PC-9 (cell line): Measurements from ENCODE around the gene COL18A1. TPM values are rescaled to one million over a fixed set of nuclear protein-coding genes. Genes with fewer than 3 reads are reported as not detected.

Source experiments
- BruUV-seq: library from RNA; stranded (reverse); fragments of 400-500 nt; replicated peaks from 2 replicates; lab custom pipeline; 2021; lab: Mats Ljungman, UMichigan
- CTCF ChIA-PET: fragments of 300-600 bp; sonication (Branson Sonifier 250); formaldehyde crosslinking; loops from one replicate; lab custom pipeline; 2022; ENCODE audit warnings: antibody characterized with exemption; lab: Charles Lee
- POLR2A ChIA-PET: fragments of 300-600 bp; sonication (Branson Sonifier 250); formaldehyde crosslinking; loops from one replicate; lab custom pipeline; 2022; ENCODE audit warnings: antibody characterized with exemption; ENCODE audit not compliant: unreplicated experiment; lab: Charles Lee
- DNase-seq, 2 experiments: peaks; one replicate each; pipeline versions ENCODE4 v3.0.0 to v3.0.0-alpha.2; 2015 to 2022; ENCODE audit warnings: mixed read lengths in 1 of 2
- H2AFZ ChIP-seq: fragments of 200-600 bp; sonication (generic); 2 replicates; pipeline ENCODE4 v1.8.1; 2017; ENCODE audit warnings: antibody characterized with exemption
- H3F3A ChIP-seq: fragments of 200-600 bp; sonication (generic); 2 replicates; pipeline ENCODE4 v1.8.1; 2017; ENCODE audit warnings: antibody characterized with exemption, mild to moderate bottlenecking, low read depth; ENCODE audit not compliant: insufficient read depth
- H3K27ac ChIP-seq: fragments of 200-600 bp; sonication (generic); 2 replicates; pipeline ENCODE4 v1.6.1; 2016; ENCODE audit warnings: mixed run types
- H3K27me3 ChIP-seq: fragments of 200-600 bp; sonication (generic); 2 replicates; pipeline ENCODE4 v1.6.1; 2016; ENCODE audit warnings: low read depth, mixed run types; ENCODE audit not compliant: insufficient read depth
- H3K36me3 ChIP-seq: fragments of 200-600 bp; sonication (generic); 2 replicates; pipeline ENCODE4 v1.6.1; 2016; ENCODE audit warnings: low read depth, mixed run types
- H3K4me1 ChIP-seq: fragments of 200-600 bp; sonication (generic); replicated peaks from 2 replicates; pipeline ENCODE4 v1.6.1; 2016; ENCODE audit warnings: mixed run types; ENCODE audit not compliant: insufficient read depth
- H3K4me2 ChIP-seq: fragments of 200-600 bp; sonication (generic); 2 replicates; pipeline ENCODE4 v1.6.1; 2017; ENCODE audit warnings: mixed run types
- H3K4me3 ChIP-seq: fragments of 200-600 bp; sonication (generic); 2 replicates; pipeline ENCODE4 v1.6.1; 2016; ENCODE audit warnings: mixed run types
- H3K79me2 ChIP-seq: fragments of 200-600 bp; sonication (generic); 2 replicates; pipeline ENCODE4 v1.6.1; 2017; ENCODE audit warnings: low read depth, mixed run types
- H3K9me2 ChIP-seq: fragments of 200-600 bp; sonication (generic); 2 replicates; pipeline ENCODE4 v1.8.1; 2017; ENCODE audit warnings: mild to moderate bottlenecking; ENCODE audit not compliant: insufficient read depth
- H3K9me3 ChIP-seq: fragments of 200-600 bp; sonication (generic); 2 replicates; pipeline ENCODE4 v1.8.1; 2016; ENCODE audit warnings: low read depth; ENCODE audit not compliant: insufficient read depth
- H4K20me1 ChIP-seq: fragments of 200-600 bp; sonication (generic); 2 replicates; pipeline ENCODE4 v1.8.1; 2017; ENCODE audit not compliant: insufficient read depth
- CTCF ChIP-seq: fragments of 200-600 bp; sonication (generic); conservative IDR thresholded peaks from 2 replicates; pipeline ENCODE4 v1.6.1; 2017; ENCODE audit warnings: mixed run types, antibody characterized with exemption, mild to moderate bottlenecking, moderate library complexity
- EZH2 ChIP-seq: fragments of 200-600 bp; sonication (generic); IDR thresholded peaks from 2 replicates; pipeline ENCODE4 v1.8.0; 2017; ENCODE audit warnings: antibody characterized with exemption, low read depth
- intact Hi-C: fragments of 100-400 bp; cut with micrococcal nuclease; formaldehyde crosslinking; loops from one replicate; pipeline ENCODE4 v1.10.0; 2022; ENCODE audit not compliant: unreplicated experiment
- total RNA-seq: library from RNA; stranded (reverse); gene quantifications from 2 replicates; pipeline ENCODE4 v1.2.3, GENCODE V29; 2021

Gene COL18A1
- total RNA-seq, 1 experiment from 2014 or later = 82.4 TPM

GRCh38 chr21:45407629-45408247 lies 2.8 kb downstream of the COL18A1 start:
- H3K4me2 ChIP-seq = peak overlapping the region; percentile 62
- CTCF ChIA-PET = no interaction called here

GRCh38 chr21:45408271-45408791 lies 3.4 kb downstream of the COL18A1 start:
- intact Hi-C loops = loop anchor here (1.0 kb wide), 1 partner anchor 19 kb away; no protein-coding TSS in a partner anchor
- peaks cover 10% of the 10 kb centered on the region for H3F3A ChIP-seq
- no peak for DNase-seq
- no peaks in the 10 kb centered on the region for H3K9me3 ChIP-seq
- no peaks in the 10 kb centered on the region for H3K9me2 ChIP-seq
- ChIA-PET POLR2A (no interaction called here), CTCF (no interaction called here)
- H3K4me2 ChIP-seq = peak overlapping the region; percentile 62; the same call in 1 of the 2 replicates
- H3K36me3 ChIP-seq = no peaks in the 10 kb centered on the region
- H2AFZ ChIP-seq = no peak overlapping the region
- no peaks in the 10 kb centered on the region for H3K27me3 ChIP-seq
- no peaks in the 10 kb centered on the region for H3K79me2 ChIP-seq
- no peak for TF ChIP-seq EZH2
- TF ChIP-seq CTCF = no peak
- H3K4me3 ChIP-seq = no peak overlapping the region
- no peak overlapping the region for H3K27ac ChIP-seq
- H3K4me1 ChIP-seq = peaks cover 38% of the 10 kb centered on the region
- H4K20me1 ChIP-seq = peaks cover 5% of the 10 kb centered on the region; the same call in 1 of the 2 replicates
- no TSS peak for BruUV-seq

More at GRCh38 chr21:45407629-45408247, 2.8 kb downstream of the COL18A1 start:
- Histone ChIP-seq H3K36me3 (no peaks in the 10 kb centered on the region), H3K4me1 (peaks cover 44% of the 10 kb centered on the region), H3K9me2 (no peaks in the 10 kb centered on the region), H4K20me1 (peaks cover 5% of the 10 kb centered on the region; the same call in 1 of the 2 replicates), H2AFZ (no peak overlapping the region), H3K4me3 (no peak overlapping the region), H3K9me3 (no peaks in the 10 kb centered on the region), H3F3A (peaks cover 11% of the 10 kb centered on the region), H3K27me3 (no peaks in the 10 kb centered on the region), H3K79me2 (no peaks in the 10 kb centered on the region), H3K27ac (no peak overlapping the region)
- BruUV-seq = no TSS peak
- no peak for TF ChIP-seq CTCF
- TF ChIP-seq EZH2 = no peak
- DNase-seq = peak; percentile 30 to 65
- intact Hi-C loops = loop anchor here (1.0 kb wide), 1 partner anchor 20 kb away; no protein-coding TSS in a partner anchor
- POLR2A ChIA-PET = no interaction called here

GRCh38 chr21:45408801-45409261 lies 3.9 kb downstream of the COL18A1 start:
- no TSS peak for BruUV-seq
- Histone ChIP-seq H3K27ac (no peak overlapping the region), H3K9me2 (no peaks in the 10 kb centered on the region), H3K4me3 (no peak overlapping the region), H4K20me1 (peaks cover 5% of the 10 kb centered on the region; the same call in 1 of the 2 replicates), H3K79me2 (no peaks in the 10 kb centered on the region), H3K4me2 (no peak overlapping the region), H3K4me1 (peaks cover 33% of the 10 kb centered on the region), H3K9me3 (no peaks in the 10 kb centered on the region), H2AFZ (no peak overlapping the region), H3K36me3 (no peaks in the 10 kb centered on the region), H3K27me3 (no peaks in the 10 kb centered on the region), H3F3A (peaks cover 5% of the 10 kb centered on the region)
- no peak for DNase-seq
- intact Hi-C loops = loop anchor here (1.0 kb wide), 1 partner anchor 18 kb away; no protein-coding TSS in a partner anchor
- ChIA-PET POLR2A (no interaction called here), CTCF (no interaction called here)
- TF ChIP-seq CTCF (no peak), EZH2 (no peak)
